Activated naive CD4-positive, alpha-beta T cell treated with anti-CD3 and anti-CD28 coated beads, Interleukin-2, amount 50 U/mL, for 24 hours (primary cell): Measurements from ENCODE around the gene BEND5.

Experiments used
- H3K27ac Mint-ChIP-seq: one replicate; pipeline ENCODE4 v1.8.0; 2021; ENCODE audit warnings: mild to moderate bottlenecking, mixed read lengths
- H3K27me3 Mint-ChIP-seq: one replicate; pipeline ENCODE4 v1.8.0; 2021; ENCODE audit warnings: mixed read lengths
- H3K36me3 Mint-ChIP-seq: one replicate; pipeline ENCODE4 v1.8.0; 2021; ENCODE audit warnings: mixed read lengths
- H3K4me1 Mint-ChIP-seq: one replicate; pipeline ENCODE4 v1.8.0; 2021; ENCODE audit warnings: mixed read lengths
- H3K4me3 Mint-ChIP-seq: one replicate; pipeline ENCODE4 v1.8.0; 2021; ENCODE audit warnings: mild to moderate bottlenecking, mixed read lengths
- H3K9me3 Mint-ChIP-seq: one replicate; pipeline ENCODE4 v1.8.0; 2021; ENCODE audit warnings: mixed read lengths

Gene BEND5

GRCh38 chr1:48717082-48717481 is 59.6 kb downstream of the BEND5 start:
- Mint-ChIP-seq H3K36me3 (no peaks in the 10 kb centered on the region), H3K4me1 (no peaks in the 10 kb centered on the region), H3K27me3 (no peaks in the 10 kb centered on the region), H3K4me3 (no peak overlapping the region), H3K9me3 (no peaks in the 10 kb centered on the region), H3K27ac (no peak overlapping the region)

GRCh38 chr1:48715921-48716320 is 60.8 kb downstream of the BEND5 start:
- no peaks in the 10 kb centered on the region for H3K9me3 Mint-ChIP-seq
- no peaks in the 10 kb centered on the region for H3K27me3 Mint-ChIP-seq
- H3K4me3 Mint-ChIP-seq: no peak overlapping the region
- no peak overlapping the region for H3K27ac Mint-ChIP-seq
- H3K36me3 Mint-ChIP-seq: no peaks in the 10 kb centered on the region
- no peaks in the 10 kb centered on the region for H3K4me1 Mint-ChIP-seq

DNA sequence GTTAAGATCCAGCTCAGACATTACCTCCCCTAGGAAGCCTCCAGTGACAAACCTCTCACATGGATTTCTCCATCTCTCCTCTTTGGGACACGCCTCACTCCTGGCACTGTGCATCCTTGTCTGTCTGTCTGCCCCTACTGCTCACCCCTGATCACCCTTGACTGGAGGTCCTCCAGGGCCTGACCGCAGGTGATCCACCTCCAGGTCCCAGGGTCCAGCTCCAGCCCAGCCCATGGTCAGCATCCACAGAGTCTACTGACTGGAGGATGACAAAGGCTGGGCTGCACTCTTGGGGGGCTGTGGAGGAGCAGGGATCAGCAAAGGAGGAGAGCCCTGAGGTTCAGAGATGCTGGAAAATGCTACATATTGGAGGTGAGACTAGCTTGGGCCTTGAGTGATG is 65.8 kb downstream of the BEND5 start:
- Mint-ChIP-seq H3K27ac (no peak overlapping the region), H3K27me3 (no peaks in the 10 kb centered on the region), H3K4me1 (no peaks in the 10 kb centered on the region), H3K4me3 (no peak overlapping the region), H3K36me3 (no peaks in the 10 kb centered on the region), H3K9me3 (no peaks in the 10 kb centered on the region)

DNA sequence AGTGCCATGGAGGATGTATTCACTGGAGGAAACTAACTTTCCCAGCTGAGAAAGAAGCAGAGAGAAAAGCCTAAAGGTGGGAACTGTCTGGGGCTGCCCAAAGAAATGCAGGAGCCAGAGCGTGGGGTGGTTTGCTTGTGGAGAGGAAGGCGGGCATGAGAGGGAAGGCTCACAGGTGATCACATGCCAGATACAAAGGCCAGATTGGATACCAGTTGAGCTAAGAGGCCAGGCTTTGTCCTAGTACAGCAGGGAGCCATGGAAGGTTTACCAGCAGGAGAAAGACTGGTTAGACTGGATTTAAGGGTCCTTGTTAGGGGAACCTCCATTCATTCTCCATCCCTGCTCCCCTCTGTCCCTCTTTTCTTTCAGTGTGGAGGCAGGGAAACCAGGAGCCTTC is 66.4 kb downstream of the BEND5 start:
- Mint-ChIP-seq H3K36me3 (no peaks in the 10 kb centered on the region), H3K27ac (no peak overlapping the region), H3K27me3 (peaks cover 2% of the 10 kb centered on the region), H3K4me3 (no peak overlapping the region), H3K9me3 (no peaks in the 10 kb centered on the region), H3K4me1 (no peaks in the 10 kb centered on the region)

DNA sequence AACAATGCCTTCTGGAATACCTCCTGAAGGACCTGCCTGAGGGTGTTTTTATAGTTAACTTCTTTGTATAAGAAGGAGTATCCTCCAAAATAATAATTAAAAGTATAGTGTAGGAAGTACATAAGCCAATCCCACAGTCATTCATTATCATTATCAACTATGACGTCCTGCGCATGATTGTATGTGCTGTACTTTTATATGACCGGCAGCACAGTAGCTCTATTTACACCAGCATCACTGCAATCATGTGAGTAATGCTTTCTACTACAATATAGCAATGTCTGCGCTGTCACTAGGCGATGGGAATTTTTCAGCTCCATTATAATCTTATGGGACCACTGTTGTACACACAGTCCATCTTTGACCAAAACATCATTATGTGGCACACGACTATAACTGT is 72.0 kb downstream of the BEND5 start:
- Mint-ChIP-seq H3K4me1 (no peaks in the 10 kb centered on the region), H3K4me3 (no peak overlapping the region), H3K36me3 (no peaks in the 10 kb centered on the region), H3K9me3 (no peaks in the 10 kb centered on the region), H3K27me3 (peaks cover 3% of the 10 kb centered on the region), H3K27ac (no peak overlapping the region)

GRCh38 chr1:48701445-48701844 is 75.2 kb downstream of the BEND5 start:
- Mint-ChIP-seq H3K9me3 (no peaks in the 10 kb centered on the region), H3K27ac (no peak overlapping the region), H3K27me3 (peaks cover 8% of the 10 kb centered on the region), H3K36me3 (no peaks in the 10 kb centered on the region), H3K4me3 (no peak overlapping the region), H3K4me1 (no peaks in the 10 kb centered on the region)

- H3K4me1 Mint-ChIP-seq: no peaks in the 10 kb centered on the region
- no peak overlapping the region for H3K27ac Mint-ChIP-seq
- H3K9me3 Mint-ChIP-seq: no peaks in the 10 kb centered on the region
- H3K36me3 Mint-ChIP-seq: no peaks in the 10 kb centered on the region
- peaks cover 6% of the 10 kb centered on the region for H3K27me3 Mint-ChIP-seq
- no peak overlapping the region for H3K4me3 Mint-ChIP-seq
These were observed 79.5 kb downstream of the BEND5 start for GRCh38 chr1:48697066-48697707.

- Mint-ChIP-seq H3K27me3 (peaks cover 5% of the 10 kb centered on the region), H3K27ac (no peak overlapping the region), H3K9me3 (no peaks in the 10 kb centered on the region), H3K4me1 (no peaks in the 10 kb centered on the region), H3K4me3 (no peak overlapping the region), H3K36me3 (no peaks in the 10 kb centered on the region)
These were observed 81.5 kb downstream of the BEND5 start for GRCh38 chr1:48695161-48695560.

GRCh38 chr1:48693674-48694320 is 82.9 kb downstream of the BEND5 start:
- H3K36me3 Mint-ChIP-seq: no peaks in the 10 kb centered on the region
- H3K27me3 Mint-ChIP-seq: peaks cover 5% of the 10 kb centered on the region
- no peak overlapping the region for H3K27ac Mint-ChIP-seq
- no peaks in the 10 kb centered on the region for H3K4me1 Mint-ChIP-seq
- H3K4me3 Mint-ChIP-seq: no peak overlapping the region
- H3K9me3 Mint-ChIP-seq: no peaks in the 10 kb centered on the region

GRCh38 chr1:48693180-48693579 is 83.5 kb downstream of the BEND5 start:
- Mint-ChIP-seq H3K27ac (no peak overlapping the region), H3K4me3 (no peak overlapping the region), H3K9me3 (no peaks in the 10 kb centered on the region), H3K36me3 (no peaks in the 10 kb centered on the region), H3K27me3 (peaks cover 4% of the 10 kb centered on the region), H3K4me1 (no peaks in the 10 kb centered on the region)

DNA sequence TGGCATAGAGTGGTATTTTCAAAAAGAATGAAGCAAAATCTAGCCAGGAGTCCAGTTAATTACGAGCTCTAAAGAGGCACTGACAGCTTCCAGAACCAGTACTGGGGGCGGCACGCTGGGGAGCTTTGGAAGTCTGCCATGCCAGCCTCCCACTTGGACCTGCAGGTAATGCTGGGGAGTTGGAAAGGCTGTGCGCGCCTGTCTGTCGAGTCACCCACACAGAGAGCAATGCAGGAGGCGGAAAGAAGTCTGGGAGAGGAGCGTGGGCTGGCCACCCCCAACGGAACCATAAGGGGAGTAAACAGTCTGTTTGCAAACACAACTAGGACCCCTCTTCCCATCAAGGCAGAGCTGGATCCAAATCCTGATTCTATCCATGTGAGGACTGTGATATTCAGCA is 84.5 kb downstream of the BEND5 start:
- H3K4me3 Mint-ChIP-seq: no peak overlapping the region
- H3K4me1 Mint-ChIP-seq: no peaks in the 10 kb centered on the region
- H3K9me3 Mint-ChIP-seq: no peaks in the 10 kb centered on the region
- peaks cover 4% of the 10 kb centered on the region for H3K27me3 Mint-ChIP-seq
- H3K27ac Mint-ChIP-seq: no peak overlapping the region
- H3K36me3 Mint-ChIP-seq: no peaks in the 10 kb centered on the region

DNA sequence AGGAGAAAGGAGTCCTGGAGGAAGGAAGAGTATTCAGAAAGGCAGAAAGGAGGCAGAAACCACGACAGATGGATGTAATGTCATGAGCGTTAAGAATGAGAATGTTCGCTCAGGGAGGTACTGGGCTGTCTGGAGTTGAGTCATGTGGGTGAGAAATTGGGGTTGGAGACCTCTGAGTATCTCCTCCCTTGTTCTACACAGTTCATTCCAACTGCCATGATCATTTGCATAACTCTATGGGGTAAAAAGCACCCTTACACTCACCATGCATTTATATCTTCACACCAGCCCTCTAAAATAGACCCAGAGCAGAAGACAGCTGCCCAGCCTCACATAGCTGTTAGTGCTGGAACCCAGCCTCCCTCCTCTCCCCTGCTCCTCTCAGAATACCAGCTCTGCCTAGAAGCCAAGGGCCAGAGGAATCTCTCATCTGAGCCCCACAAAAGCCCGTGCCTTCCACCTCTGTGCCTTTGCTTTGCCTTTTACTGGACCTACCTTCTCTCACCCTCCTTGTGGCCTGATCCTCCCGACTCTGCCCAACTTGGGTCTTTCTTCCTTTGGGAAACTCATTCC is 85.2 kb downstream of the BEND5 start:
- H3K27ac Mint-ChIP-seq: no peak overlapping the region
- no peaks in the 10 kb centered on the region for H3K4me1 Mint-ChIP-seq
- H3K36me3 Mint-ChIP-seq: no peaks in the 10 kb centered on the region
- no peak overlapping the region for H3K4me3 Mint-ChIP-seq
- no peaks in the 10 kb centered on the region for H3K9me3 Mint-ChIP-seq
- no peaks in the 10 kb centered on the region for H3K27me3 Mint-ChIP-seq

GRCh38 chr1:48688102-48688760 is 88.5 kb downstream of the BEND5 start:
- Mint-ChIP-seq H3K27ac (no peak overlapping the region), H3K36me3 (no peaks in the 10 kb centered on the region), H3K4me1 (no peaks in the 10 kb centered on the region), H3K4me3 (no peak overlapping the region), H3K9me3 (no peaks in the 10 kb centered on the region), H3K27me3 (no peaks in the 10 kb centered on the region)

- Mint-ChIP-seq H3K9me3 (no peaks in the 10 kb centered on the region), H3K27ac (no peak overlapping the region), H3K4me1 (no peaks in the 10 kb centered on the region), H3K27me3 (no peaks in the 10 kb centered on the region), H3K36me3 (no peaks in the 10 kb centered on the region), H3K4me3 (no peak overlapping the region)
These were observed 89.2 kb downstream of the BEND5 start for GRCh38 chr1:48687282-48688045.

DNA sequence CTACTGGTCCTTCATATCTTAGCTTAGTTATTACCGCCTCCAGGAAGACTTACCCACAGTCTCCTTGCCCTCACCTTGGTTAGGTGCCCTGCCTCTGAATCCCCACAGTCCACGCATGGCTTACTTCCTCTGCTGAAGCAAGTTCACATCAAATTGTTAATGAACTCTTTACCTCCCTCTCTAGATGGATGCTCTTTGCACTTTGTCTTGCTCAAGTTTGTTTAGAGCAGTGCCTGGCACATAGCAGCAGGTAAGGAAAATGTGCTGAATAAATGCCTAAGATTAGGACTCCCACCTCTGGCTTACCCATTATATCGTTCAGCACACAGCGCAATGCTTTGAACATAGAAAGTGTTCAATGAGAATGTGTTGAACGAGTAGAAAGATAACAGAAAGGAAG is 90.5 kb downstream of the BEND5 start:
- no peaks in the 10 kb centered on the region for H3K27me3 Mint-ChIP-seq
- no peaks in the 10 kb centered on the region for H3K4me1 Mint-ChIP-seq
- no peak overlapping the region for H3K27ac Mint-ChIP-seq
- H3K36me3 Mint-ChIP-seq: no peaks in the 10 kb centered on the region
- H3K4me3 Mint-ChIP-seq: no peak overlapping the region
- no peaks in the 10 kb centered on the region for H3K9me3 Mint-ChIP-seq

GRCh38 chr1:48684381-48684780 is 92.3 kb downstream of the BEND5 start:
- Mint-ChIP-seq H3K27ac (no peak overlapping the region), H3K27me3 (no peaks in the 10 kb centered on the region), H3K4me1 (no peaks in the 10 kb centered on the region), H3K4me3 (no peak overlapping the region), H3K36me3 (no peaks in the 10 kb centered on the region), H3K9me3 (no peaks in the 10 kb centered on the region)
